ENCODE measurements around the gene LRRC49.

Gene LRRC49

DNA sequence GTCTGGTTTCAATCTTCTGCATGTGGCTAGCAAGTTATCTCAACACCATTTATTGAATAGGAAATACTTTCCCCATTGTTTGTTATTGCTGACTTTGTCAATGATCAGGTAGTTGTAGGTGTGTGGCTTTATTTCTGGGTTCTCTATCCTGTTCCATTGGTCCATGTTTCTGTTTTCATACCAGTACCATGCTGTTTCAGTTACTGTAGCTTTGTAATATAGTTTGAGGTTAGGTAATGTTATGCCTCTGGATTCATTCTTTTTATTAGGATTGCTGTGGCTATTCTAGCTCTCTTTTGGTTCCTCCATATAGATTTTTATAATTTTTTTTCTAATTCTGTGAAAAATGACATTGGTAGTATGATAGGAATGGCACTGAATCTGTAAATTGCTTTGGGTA is 58.3 kb downstream of the LRRC49 start:
- Histone ChIP-seq H3K79me2 (ENCODE audit: insufficient read depth, low read length) (no peaks in the 10 kb centered on the region), H3K9me3 (ENCODE audit: insufficient read depth, low read depth, low read length) (no peaks in the 10 kb centered on the region; the same call in 1 of the 2 replicates), H3K36me3 (ENCODE audit: insufficient read depth, low read length) (no peaks in the 10 kb centered on the region), H3K9ac (ENCODE audit: low read depth, low read length, poor library complexity, severe bottlenecking) (no peak overlapping the region), H3K9me2 (replicated peaks; ENCODE audit: low read depth, low read length) (no peaks in the 10 kb centered on the region), H3K27me3 (ENCODE audit: insufficient read depth, low read length, poor library complexity, severe bottlenecking) (no peaks in the 10 kb centered on the region), H3K4me1 (ENCODE audit: insufficient read depth, low read length, poor library complexity, severe bottlenecking) (peaks cover 19% of the 10 kb centered on the region), H3F3A (ENCODE audit: low read depth) (no peaks in the 10 kb centered on the region), H3K4me3 (ENCODE audit: low read length, poor library complexity, severe bottlenecking) (no peak overlapping the region), H2AFZ (ENCODE audit: low read length) (no peak overlapping the region), H4K20me1 (ENCODE audit: insufficient read depth, low read length, poor library complexity, severe bottlenecking) (no peaks in the 10 kb centered on the region), H3K4me2 (ENCODE audit: low read depth, low read length, poor library complexity, severe bottlenecking) (no peak overlapping the region)
- TF ChIP-seq, protein P1, sequence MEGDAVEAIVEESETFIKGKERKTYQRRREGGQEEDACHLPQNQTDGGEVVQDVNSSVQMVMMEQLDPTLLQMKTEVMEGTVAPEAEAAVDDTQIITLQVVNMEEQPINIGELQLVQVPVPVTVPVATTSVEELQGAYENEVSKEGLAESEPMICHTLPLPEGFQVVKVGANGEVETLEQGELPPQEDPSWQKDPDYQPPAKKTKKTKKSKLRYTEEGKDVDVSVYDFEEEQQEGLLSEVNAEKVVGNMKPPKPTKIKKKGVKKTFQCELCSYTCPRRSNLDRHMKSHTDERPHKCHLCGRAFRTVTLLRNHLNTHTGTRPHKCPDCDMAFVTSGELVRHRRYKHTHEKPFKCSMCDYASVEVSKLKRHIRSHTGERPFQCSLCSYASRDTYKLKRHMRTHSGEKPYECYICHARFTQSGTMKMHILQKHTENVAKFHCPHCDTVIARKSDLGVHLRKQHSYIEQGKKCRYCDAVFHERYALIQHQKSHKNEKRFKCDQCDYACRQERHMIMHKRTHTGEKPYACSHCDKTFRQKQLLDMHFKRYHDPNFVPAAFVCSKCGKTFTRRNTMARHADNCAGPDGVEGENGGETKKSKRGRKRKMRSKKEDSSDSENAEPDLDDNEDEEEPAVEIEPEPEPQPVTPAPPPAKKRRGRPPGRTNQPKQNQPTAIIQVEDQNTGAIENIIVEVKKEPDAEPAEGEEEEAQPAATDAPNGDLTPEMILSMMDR (conservative IDR thresholded peaks at IDR 0.05; ENCODE audit: low read length): no peak
- TF ChIP-seq EZH2phosphoT487 (IDR thresholded peaks at IDR 0.05; ENCODE audit: borderline replicate concordance): no peak

DNA sequence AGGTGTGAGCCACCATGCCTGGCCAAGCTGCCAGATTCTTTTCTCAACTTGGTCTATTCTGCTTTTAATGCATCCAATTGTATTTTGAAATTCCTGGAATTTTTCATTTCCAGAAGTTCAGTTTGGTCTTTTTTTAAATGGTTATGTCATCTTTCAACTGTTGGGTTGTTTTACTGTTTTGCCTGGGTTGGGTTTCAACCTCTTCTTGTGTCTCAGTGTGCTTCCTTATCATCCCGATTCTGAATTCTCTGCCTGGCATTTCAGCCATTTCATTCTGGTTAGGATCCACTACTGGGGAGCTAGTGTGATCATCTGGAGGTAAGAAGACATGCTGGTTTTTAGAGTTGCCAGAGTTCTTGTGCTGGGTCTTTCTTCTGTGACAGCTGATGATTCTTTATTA is 61.5 kb downstream of the LRRC49 start:
- Histone ChIP-seq H2AFZ (ENCODE audit: low read length) (no peak overlapping the region), H3K9ac (ENCODE audit: low read depth, low read length, poor library complexity, severe bottlenecking) (no peak overlapping the region), H3K4me3 (ENCODE audit: low read length, poor library complexity, severe bottlenecking) (no peak overlapping the region), H3K9me3 (ENCODE audit: insufficient read depth, low read depth, low read length) (no peaks in the 10 kb centered on the region; the same call in 1 of the 2 replicates), H3K9me2 (replicated peaks; ENCODE audit: low read depth, low read length) (no peaks in the 10 kb centered on the region), H3F3A (ENCODE audit: low read depth) (no peaks in the 10 kb centered on the region), H3K4me1 (ENCODE audit: insufficient read depth, low read length, poor library complexity, severe bottlenecking) (no peaks in the 10 kb centered on the region), H4K20me1 (ENCODE audit: insufficient read depth, low read length, poor library complexity, severe bottlenecking) (no peaks in the 10 kb centered on the region), H3K36me3 (ENCODE audit: insufficient read depth, low read length) (no peaks in the 10 kb centered on the region), H3K4me2 (ENCODE audit: low read depth, low read length, poor library complexity, severe bottlenecking) (no peak overlapping the region), H3K27me3 (ENCODE audit: insufficient read depth, low read length, poor library complexity, severe bottlenecking) (no peaks in the 10 kb centered on the region), H3K79me2 (ENCODE audit: insufficient read depth, low read length) (no peaks in the 10 kb centered on the region)
- no peak for TF ChIP-seq EZH2phosphoT487 (IDR thresholded peaks at IDR 0.05; ENCODE audit: borderline replicate concordance)
- TF ChIP-seq, protein P1 (conservative IDR thresholded peaks at IDR 0.05; ENCODE audit: low read length): no peak

DNA sequence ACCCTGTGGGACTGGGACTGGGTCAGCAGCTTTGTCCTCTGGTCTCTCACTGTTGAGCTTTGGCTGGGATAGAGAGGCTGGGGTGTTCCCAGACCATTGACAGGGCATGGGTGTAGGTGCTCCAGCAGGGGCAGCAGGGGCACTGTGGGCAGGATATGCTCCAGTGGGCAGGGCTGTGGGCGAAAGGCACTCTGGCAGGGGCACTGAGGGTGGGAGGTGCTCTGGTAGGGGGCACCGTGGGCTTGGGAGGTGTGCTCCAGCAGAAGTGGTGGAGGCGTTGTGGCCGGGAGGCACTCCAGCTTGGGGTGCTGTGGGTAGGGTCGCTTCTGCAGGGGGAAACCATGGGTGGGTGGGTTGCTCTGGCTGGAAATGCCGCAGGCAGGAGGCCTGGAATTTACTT is 62.1 kb downstream of the LRRC49 start:
- Histone ChIP-seq H2AFZ (ENCODE audit: low read length) (no peak overlapping the region), H4K20me1 (ENCODE audit: insufficient read depth, low read length, poor library complexity, severe bottlenecking) (no peaks in the 10 kb centered on the region), H3K4me2 (ENCODE audit: low read depth, low read length, poor library complexity, severe bottlenecking) (no peak overlapping the region), H3K36me3 (ENCODE audit: insufficient read depth, low read length) (no peaks in the 10 kb centered on the region), H3K9ac (ENCODE audit: low read depth, low read length, poor library complexity, severe bottlenecking) (no peak overlapping the region), H3K79me2 (ENCODE audit: insufficient read depth, low read length) (no peaks in the 10 kb centered on the region), H3F3A (ENCODE audit: low read depth) (no peaks in the 10 kb centered on the region), H3K4me1 (ENCODE audit: insufficient read depth, low read length, poor library complexity, severe bottlenecking) (no peaks in the 10 kb centered on the region), H3K9me2 (replicated peaks; ENCODE audit: low read depth, low read length) (no peaks in the 10 kb centered on the region), H3K4me3 (ENCODE audit: low read length, poor library complexity, severe bottlenecking) (no peak overlapping the region), H3K27me3 (ENCODE audit: insufficient read depth, low read length, poor library complexity, severe bottlenecking) (no peaks in the 10 kb centered on the region), H3K9me3 (ENCODE audit: insufficient read depth, low read depth, low read length) (no peaks in the 10 kb centered on the region; the same call in 1 of the 2 replicates)
- TF ChIP-seq EZH2phosphoT487 (IDR thresholded peaks at IDR 0.05; ENCODE audit: borderline replicate concordance): no peak
- TF ChIP-seq, protein P1 (conservative IDR thresholded peaks at IDR 0.05; ENCODE audit: low read length): no peak

All from Loucy (cell line).